HepG2 (cell line): ENCODE measurements around the gene BAHCC1. TPM values are rescaled to one million over a fixed set of nuclear protein-coding genes. Genes with fewer than 3 reads are reported as not detected.

Experiments used
- ADNP ChIP-seq: sonication (generic); formaldehyde crosslinking; IDR thresholded peaks from 2 replicates; pipeline ENCODE4 v1.4.0; 2020; ENCODE audit warnings: missing genetic modification reagents
- AHDC1 ChIP-seq: sonication (generic); formaldehyde crosslinking; IDR thresholded peaks from 2 replicates; pipeline ENCODE4 v1.5.1; 2020; ENCODE audit warnings: mild to moderate bottlenecking, missing genetic modification reagents, borderline replicate concordance
- HDAC2 ChIP-seq: sonication (generic); formaldehyde crosslinking; IDR thresholded peaks from 2 replicates; pipeline ENCODE4 v1.4.0; 2020; ENCODE audit warnings: missing genetic modification reagents
- HNRNPLL ChIP-seq: fragments of 200-400 bp; formaldehyde crosslinking; IDR thresholded peaks from 2 replicates; pipeline ENCODE4 v1.6.1; 2017; ENCODE audit warnings: mild to moderate bottlenecking, low read depth, low read length; ENCODE audit not compliant: poor library complexity, severe bottlenecking
- MED1 ChIP-seq: sonication (generic); formaldehyde crosslinking; IDR thresholded peaks from 2 replicates; pipeline ENCODE4 v1.4.0; 2020; ENCODE audit warnings: missing genetic modification reagents
- MED8 ChIP-seq: sonication (generic); formaldehyde crosslinking; IDR thresholded peaks from 2 replicates; pipeline ENCODE4 v1.8.1; 2023; ENCODE audit warnings: mild to moderate bottlenecking, missing genetic modification reagents; ENCODE audit not compliant: insufficient replicate concordance
- MYC ChIP-seq: sonication (generic); formaldehyde crosslinking; IDR thresholded peaks from 2 replicates; pipeline ENCODE4 v1.9.0; 2021; ENCODE audit warnings: missing genetic modification reagents, borderline replicate concordance
- PHF8 ChIP-seq: sonication (generic); formaldehyde crosslinking; IDR thresholded peaks from 2 replicates; pipeline ENCODE4 v1.5.0; 2020; ENCODE audit warnings: missing genetic modification reagents
- RXRB ChIP-seq: IDR thresholded peaks from 2 replicates; pipeline ENCODE4 v1.6.1; 2016; ENCODE audit warnings: borderline replicate concordance, missing genetic modification reagents, missing compliant biosample characterization
- SOX6 ChIP-seq, 2 experiments: fragments of 450-650 bp in 1 of 2; sonication (generic) in 1 of 2; formaldehyde crosslinking in 1 of 2; IDR thresholded peaks; 2 replicates each; pipeline versions ENCODE4 v1.4.0 to v1.6.1; 2017 to 2020; ENCODE audit warnings: antibody characterized with exemption in 1 of 2, mild to moderate bottlenecking in 1 of 2, missing genetic modification reagents in 1 of 2
- STAT5B ChIP-seq: sonication (generic); formaldehyde crosslinking; IDR thresholded peaks from 2 replicates; pipeline ENCODE4 v1.4.0; 2020; ENCODE audit warnings: missing genetic modification reagents
- TBX2 ChIP-seq: sonication (generic); formaldehyde crosslinking; IDR thresholded peaks from 2 replicates; pipeline ENCODE4 v1.5.0; 2020; ENCODE audit warnings: missing genetic modification reagents, mild to moderate bottlenecking, borderline replicate concordance
- ZBTB38 ChIP-seq: sonication (generic); formaldehyde crosslinking; IDR thresholded peaks from 2 replicates; pipeline ENCODE4 v1.5.1; 2020; ENCODE audit warnings: mild to moderate bottlenecking, missing genetic modification reagents
- ZKSCAN5 ChIP-seq: sonication (generic); formaldehyde crosslinking; IDR thresholded peaks from 2 replicates; pipeline ENCODE4 v1.5.1; 2020; ENCODE audit warnings: mild to moderate bottlenecking, missing genetic modification reagents
- ZNF367 ChIP-seq: sonication (generic); formaldehyde crosslinking; IDR thresholded peaks from 2 replicates; pipeline ENCODE4 v1.4.0; 2020; ENCODE audit warnings: missing genetic modification reagents, borderline replicate concordance
- ZNF431 ChIP-seq: sonication (generic); formaldehyde crosslinking; IDR thresholded peaks from 2 replicates; pipeline ENCODE4 v1.9.0; 2022; ENCODE audit warnings: missing genetic modification reagents, low read depth, mild to moderate bottlenecking, borderline replicate concordance
- ZNF460 ChIP-seq: sonication (generic); formaldehyde crosslinking; IDR thresholded peaks from 2 replicates; pipeline ENCODE4 v1.5.1; 2020; ENCODE audit warnings: missing genetic modification reagents, mild to moderate bottlenecking, borderline replicate concordance
- ZNF574 ChIP-seq: sonication (generic); formaldehyde crosslinking; IDR thresholded peaks from 2 replicates; pipeline ENCODE4 v1.4.0; 2020; ENCODE audit warnings: missing genetic modification reagents
- polyA plus RNA-seq, 8 experiments: library from polyadenylated mRNA; depleted of rRNA in 3 of 8; stranded (reverse) in 7 of 8; unstranded in 1 of 8; fragments of >200 nt; fragmentation: Illumina TruSeq in 4 of 8; extraction: Trizol in 4 of 8; gene quantifications; 2 replicates each; pipeline versions ENCODE4 v1.2.1 to v1.2.3, GENCODE V29; 2011 to 2016; ENCODE audit warnings: low read depth in 4 of 8, missing spikeins in 1 of 8, mixed read lengths in 1 of 8; ENCODE audit not compliant: insufficient read depth in 1 of 8
- total RNA-seq, 5 experiments: library from RNA; depleted of rRNA; stranded (reverse); fragments of >200 nt; fragmentation: Illumina TruSeq; extraction: Trizol; gene quantifications; 2 replicates each; pipeline ENCODE4 v1.2.3, GENCODE V29; 2016; ENCODE audit warnings: low read depth in 1 of 5
- TF ChIP-seq, protein P1 (sequence below): IDR thresholded peaks from 2 replicates; pipeline ENCODE4 v1.6.1; 2016; ENCODE audit warnings: missing compliant biosample characterization, missing genetic modification reagents, borderline replicate concordance

BAHCC1 gene
- total and polyA plus RNA-seq, 2 of the 13 experiments (the other 11 are each of a cell fraction or from before 2014, with no cell fraction given), result 1.4 to 1.7 TPM

DNA sequence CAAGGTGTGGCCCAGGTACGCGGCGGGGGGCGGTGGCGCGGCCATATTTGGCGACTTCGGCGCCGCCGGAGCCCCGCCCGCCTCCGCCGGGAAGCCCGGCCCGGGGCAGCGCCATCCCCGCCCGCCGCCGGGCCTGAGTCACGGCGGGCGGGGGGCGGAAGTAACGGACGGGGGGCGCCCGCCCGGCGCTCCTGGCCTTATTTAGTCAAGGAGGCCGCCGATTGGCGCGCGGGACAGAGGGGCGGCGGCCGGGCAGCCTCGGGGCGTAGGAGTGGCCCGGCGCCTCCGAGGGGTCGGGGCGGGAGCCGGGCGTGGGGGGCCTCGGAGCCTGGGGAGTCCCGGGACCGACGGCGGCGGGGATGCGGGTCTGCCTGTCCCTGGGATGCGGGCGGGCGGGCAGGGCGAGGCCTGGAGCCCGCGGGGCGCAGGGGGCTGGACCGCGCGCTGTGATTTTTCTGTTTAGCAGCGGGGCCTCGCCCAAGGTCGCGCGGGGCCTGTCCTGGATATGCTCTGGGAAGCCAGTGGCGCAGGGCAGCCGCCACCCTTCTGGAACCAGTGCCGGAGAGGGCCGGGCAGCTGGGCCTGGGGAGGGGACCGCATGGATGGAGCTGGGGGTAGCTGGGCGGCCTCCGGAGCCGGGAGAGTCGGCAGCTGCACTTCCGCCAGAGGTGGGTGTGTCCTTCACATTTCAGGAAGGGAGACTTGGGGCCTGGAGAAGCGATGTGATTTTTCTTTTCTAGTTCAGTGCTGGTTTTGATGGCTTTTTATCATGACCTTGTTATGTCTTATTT, 119.7 kb downstream of the BAHCC1 start (continued):
- TF ChIP-seq AHDC1 (CRISPR knock-in tag) (peak; percentile 44; the same call in 1 of the 2 replicates), ZNF574 (CRISPR knock-in tag) (peak; percentile 56), STAT5B (no peak), PHF8 (CRISPR knock-in tag) (peak; percentile 73), ZNF431 (CRISPR knock-in tag) (0 out of 2 replicates have a peak, but pooled peaks have one; percentile 45), ADNP (CRISPR knock-in tag) (no peak), ZBTB38 (CRISPR knock-in tag) (peak; percentile 51; the same call in 1 of the 2 replicates), ZNF460 (CRISPR knock-in tag) (no peak), HNRNPLL (peak; percentile 45), MED8 (peak; percentile 55), MYC (CRISPR knock-in tag) (peak; percentile 75; the same call in 1 of the 2 replicates), ZKSCAN5 (CRISPR knock-in tag) (no peak), TBX2 (CRISPR knock-in tag) (peak; percentile 20; the same call in 1 of the 2 replicates), MED1 (CRISPR knock-in tag) (peak; percentile 61), ZNF367 (no peak), HDAC2 (CRISPR knock-in tag) (peak; percentile 17; the same call in 1 of the 2 replicates), RXRB (no peak), SOX6 (IDR thresholded peaks at IDR 0.05) (no peak), SOX6 (CRISPR knock-in tag; IDR thresholded peaks at IDR 0.05) (0 out of 2 replicates have a peak, but pooled peaks have one; percentile 19)
- TF ChIP-seq, protein P1, sequence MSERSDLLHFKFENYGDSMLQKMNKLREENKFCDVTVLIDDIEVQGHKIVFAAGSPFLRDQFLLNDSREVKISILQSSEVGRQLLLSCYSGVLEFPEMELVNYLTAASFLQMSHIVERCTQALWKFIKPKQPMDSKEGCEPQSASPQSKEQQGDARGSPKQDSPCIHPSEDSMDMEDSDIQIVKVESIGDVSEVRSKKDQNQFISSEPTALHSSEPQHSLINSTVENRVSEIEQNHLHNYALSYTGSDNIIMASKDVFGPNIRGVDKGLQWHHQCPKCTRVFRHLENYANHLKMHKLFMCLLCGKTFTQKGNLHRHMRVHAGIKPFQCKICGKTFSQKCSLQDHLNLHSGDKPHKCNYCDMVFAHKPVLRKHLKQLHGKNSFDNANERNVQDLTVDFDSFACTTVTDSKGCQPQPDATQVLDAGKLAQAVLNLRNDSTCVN, result no peak
